Nephron (organoid): ENCODE data around the gene KDM5B.
"Not testable (repeated sequence)": the region's sequence is repeated elsewhere in the genome, so short reads cannot be mapped to it uniquely, and the experiment has no call there.

Experiments
- H3K27ac Mint-ChIP-seq, 3 experiments: 2 replicates each; pipeline ENCODE4 v1.8.0; 2020; ENCODE audit warnings: mixed read lengths in 3 of 3, mild to moderate bottlenecking in 2 of 3, moderate library complexity in 1 of 3
- H3K27me3 Mint-ChIP-seq: 2 replicates; pipeline ENCODE4 v1.8.0; 2021; ENCODE audit warnings: low read depth, mild to moderate bottlenecking, moderate library complexity, mixed read lengths
- H3K36me3 Mint-ChIP-seq: 2 replicates; pipeline ENCODE4 v1.8.0; 2020; ENCODE audit warnings: low read depth, mixed read lengths
- H3K4me1 Mint-ChIP-seq: 2 replicates; pipeline ENCODE4 v1.8.0; 2020; ENCODE audit warnings: mixed read lengths
- H3K4me3 Mint-ChIP-seq, 3 experiments: 2 replicates each; pipeline ENCODE4 v1.8.0; 2020; ENCODE audit warnings: mild to moderate bottlenecking in 3 of 3, mixed read lengths in 3 of 3, moderate library complexity in 2 of 3
- H3K9me3 Mint-ChIP-seq: 2 replicates; pipeline ENCODE4 v1.8.0; 2020; ENCODE audit warnings: mixed read lengths
- CTCF ChIP-seq, 3 experiments: fragments of 200-600 bp; sonication (generic); IDR thresholded peaks; one replicate each; pipeline ENCODE4 v1.5.0; 2021; ENCODE audit warnings: antibody characterized with exemption in 3 of 3; ENCODE audit not compliant: unreplicated experiment in 3 of 3

The KDM5B gene

GRCh38 chr1:202728951-202729350, 79.3 kb downstream of the KDM5B start:
- H3K27me3 Mint-ChIP-seq = no peaks in the 10 kb centered on the region
- no peak overlapping the region for H3K4me3 Mint-ChIP-seq
- no peaks in the 10 kb centered on the region for H3K9me3 Mint-ChIP-seq
- TF ChIP-seq CTCF (IDR thresholded peaks at IDR 0.05; ENCODE audit: unreplicated experiment in 3 of 3) = no peak
- H3K27ac Mint-ChIP-seq = no peak overlapping the region
- H3K4me1 Mint-ChIP-seq = no peaks in the 10 kb centered on the region
- H3K36me3 Mint-ChIP-seq = peaks cover 86% of the 10 kb centered on the region

- Mint-ChIP-seq H3K4me1 (no peaks in the 10 kb centered on the region), H3K36me3 (peaks cover 56% of the 10 kb centered on the region), H3K9me3 (no peaks in the 10 kb centered on the region), H3K27ac (peak overlapping the region; percentile 60 to 95 (median 84)), H3K27me3 (no peaks in the 10 kb centered on the region), H3K4me3 (no peak overlapping the region)
- TF ChIP-seq CTCF (IDR thresholded peaks at IDR 0.05; ENCODE audit: unreplicated experiment in 3 of 3) = no peak
Measured at GRCh38 chr1:202725526-202725925, 82.7 kb downstream of the KDM5B start.

GRCh38 chr1:202723708-202724107, 84.5 kb downstream of the KDM5B start:
- peaks cover under 1% of the 10 kb centered on the region for H3K27me3 Mint-ChIP-seq
- no peaks in the 10 kb centered on the region for H3K9me3 Mint-ChIP-seq
- peak overlapping the region in 2 of 3 experiments; percentile 48 to 54 for H3K27ac Mint-ChIP-seq
- peaks cover 38% of the 10 kb centered on the region for H3K36me3 Mint-ChIP-seq
- no peak for TF ChIP-seq CTCF (IDR thresholded peaks at IDR 0.05; ENCODE audit: unreplicated experiment in 3 of 3)
- no peaks in the 10 kb centered on the region for H3K4me1 Mint-ChIP-seq
- no peak overlapping the region for H3K4me3 Mint-ChIP-seq

- H3K4me1 Mint-ChIP-seq, H3K27me3 Mint-ChIP-seq, H3K27ac Mint-ChIP-seq, H3K4me3 Mint-ChIP-seq, H3K9me3 Mint-ChIP-seq: not testable (repeated sequence)
- peaks cover 31% of the 10 kb centered on the region for H3K36me3 Mint-ChIP-seq
Measured at GRCh38 chr1:202723046-202723445, 85.2 kb downstream of the KDM5B start.

- H3K36me3 Mint-ChIP-seq = no peaks in the 10 kb centered on the region
- H3K9me3 Mint-ChIP-seq = no peaks in the 10 kb centered on the region
- no peak for TF ChIP-seq CTCF (IDR thresholded peaks at IDR 0.05; ENCODE audit: unreplicated experiment in 3 of 3)
- no peak overlapping the region for H3K4me3 Mint-ChIP-seq
- peaks cover 20% of the 10 kb centered on the region for H3K27me3 Mint-ChIP-seq
- H3K27ac Mint-ChIP-seq = no peak overlapping the region
- H3K4me1 Mint-ChIP-seq = peaks cover 22% of the 10 kb centered on the region
Measured at GRCh38 chr1:202716654-202717053, 91.6 kb downstream of the KDM5B start.

- H3K4me1 Mint-ChIP-seq = peaks cover 32% of the 10 kb centered on the region
- H3K27ac Mint-ChIP-seq, H3K36me3 Mint-ChIP-seq, H3K4me3 Mint-ChIP-seq, H3K9me3 Mint-ChIP-seq: not testable (repeated sequence)
- H3K27me3 Mint-ChIP-seq = peaks cover 41% of the 10 kb centered on the region
Measured at GRCh38 chr1:202714202-202714601, 94.0 kb downstream of the KDM5B start.

- Mint-ChIP-seq H3K4me1 (peaks cover 32% of the 10 kb centered on the region), H3K9me3 (no peaks in the 10 kb centered on the region), H3K36me3 (no peaks in the 10 kb centered on the region), H3K27me3 (peaks cover 49% of the 10 kb centered on the region), H3K27ac (peak overlapping the region; percentile 8 to 21 (median 18)), H3K4me3 (peak overlapping the region; percentile 10 to 72 (median 39))
- TF ChIP-seq CTCF (IDR thresholded peaks at IDR 0.05; ENCODE audit: unreplicated experiment in 3 of 3) = no peak
Measured at GRCh38 chr1:202713110-202713509, 95.1 kb downstream of the KDM5B start.
